HCT116 (cell line): ENCODE results near the gene TSPAN15. TPM values are rescaled to one million over a fixed set of nuclear protein-coding genes. Genes with fewer than 3 reads are reported as not detected.

ENCODE experiments used
- ATAC-seq: fragments of 200-7000 bp; cut with Tn5 transposase; 2 replicates; pipeline ENCODE4 v1.9.1; 2020; ENCODE audit warnings: mild to moderate bottlenecking, moderate library complexity
- BruUV-seq: library from RNA; stranded (reverse); fragments of 400-500 nt; replicated peaks from 2 replicates; lab custom pipeline; 2021; lab: Mats Ljungman, UMichigan
- CTCF ChIA-PET: fragments of 300-600 bp; sonication (Branson Sonifier 250); formaldehyde crosslinking; loops from one replicate; lab custom pipeline; 2021; ENCODE audit warnings: antibody characterized with exemption; lab: Charles Lee
- POLR2A ChIA-PET: fragments of 300-600, 350-600 bp; sonication (Branson Sonifier 250); formaldehyde crosslinking; loops from one replicate; lab custom pipeline; 2021; ENCODE audit warnings: antibody characterized with exemption; lab: Charles Lee
- RAD21 ChIA-PET, 2 experiments: fragments of 300-600 bp; sonication (Branson Sonifier 250); formaldehyde crosslinking; loops; one replicate each; lab custom pipeline; 2023; ENCODE audit warnings: low total read pairs in 2 of 2; ENCODE audit not compliant: uncharacterized antibody in 2 of 2, unreplicated experiment in 2 of 2, low non-redundant PET in 1 of 2; lab: Charles Lee
- DNase-seq: peaks from one replicate; pipeline ENCODE4 v3.0.0-alpha.2; 2010; ENCODE audit warnings: low read depth, low spot score
- H2AFZ ChIP-seq: fragments of 200-600 bp; shearing (Covaris generic), sonication (generic); 2 replicates; pipeline ENCODE4 v1.6.1; 2017; ENCODE audit warnings: low read depth, mixed run types, mixed read lengths, antibody characterized with exemption, low read length; ENCODE audit not compliant: poor library complexity, severe bottlenecking
- H3K27ac ChIP-seq: 2 replicates; pipeline ENCODE4 v1.5.1; 2012; ENCODE audit warnings: low read depth, low read length
- H3K27me3 ChIP-seq: fragments of 200-600 bp; sonication (generic); 2 replicates; pipeline ENCODE4 v1.6.1; 2016; ENCODE audit warnings: mixed run types, low read length, mixed read lengths; ENCODE audit not compliant: insufficient read depth
- H3K36me3 ChIP-seq, 2 experiments: fragments of 200-500 bp in 1 of 2; fragments of 200-600 bp in 1 of 2; sonication (Bioruptor generic) in 1 of 2; sonication (generic) in 1 of 2; 2 replicates each; pipeline versions ENCODE4 v1.5.1 to v1.6.1; 2014 to 2016; ENCODE audit warnings: low read length in 2 of 2, inconsistent platforms in 1 of 2, mixed read lengths in 1 of 2, mixed run types in 1 of 2; ENCODE audit not compliant: insufficient read depth in 2 of 2, control insufficient read depth in 1 of 2
- H3K4me1 ChIP-seq, 2 experiments: fragments of 200-600 bp in 1 of 2; sonication (generic) in 1 of 2; 2 replicates each; pipeline versions ENCODE4 v1.5.1 to v1.6.1; 2012 to 2017; ENCODE audit warnings: low read length in 2 of 2, inconsistent platforms in 1 of 2, mild to moderate bottlenecking in 1 of 2, mixed read lengths in 1 of 2, mixed run types in 1 of 2, moderate library complexity in 1 of 2; ENCODE audit not compliant: insufficient read depth in 2 of 2, control insufficient read depth in 1 of 2
- H3K4me2 ChIP-seq: fragments of 200-600 bp; sonication (generic); 2 replicates; pipeline ENCODE4 v1.6.1; 2017; ENCODE audit warnings: mixed run types, low read length, mixed read lengths
- H3K4me3 ChIP-seq, 2 experiments: fragments of 200-600 bp in 1 of 2; sonication (generic) in 1 of 2; replicated peaks in 1 of 2; 2 replicates each; pipeline ENCODE4 v1.5.1; 2011 to 2016; ENCODE audit warnings: low read length in 2 of 2, control low read depth in 1 of 2, low read depth in 1 of 2, mild to moderate bottlenecking in 1 of 2, mixed read lengths in 1 of 2, mixed run types in 1 of 2
- H3K79me2 ChIP-seq: fragments of 200-600 bp; sonication (generic); 2 replicates; pipeline ENCODE4 v1.6.1; 2017; ENCODE audit warnings: mild to moderate bottlenecking, mixed run types, low read length, moderate library complexity, mixed read lengths; ENCODE audit not compliant: insufficient read depth
- H3K9ac ChIP-seq: fragments of 200-600 bp; sonication (generic); 2 replicates; pipeline ENCODE4 v1.6.1; 2016; ENCODE audit warnings: low read length, mixed read lengths
- H3K9me2 ChIP-seq: fragments of 200-600 bp; sonication (generic), shearing (Covaris generic); 2 replicates; pipeline ENCODE4 v1.6.1; 2017; ENCODE audit warnings: mixed run types, mild to moderate bottlenecking, moderate library complexity; ENCODE audit not compliant: insufficient read depth
- H3K9me3 ChIP-seq, 2 experiments: fragments of 200-500 bp in 1 of 2; fragments of 200-600 bp in 1 of 2; sonication (Bioruptor generic) in 1 of 2; sonication (generic) in 1 of 2; 2 replicates each; pipeline ENCODE4 v1.6.1; 2014 to 2017; ENCODE audit warnings: low read length in 2 of 2, mixed read lengths in 2 of 2, inconsistent platforms in 1 of 2, low read depth in 1 of 2, mild to moderate bottlenecking in 1 of 2, mixed run types in 1 of 2, moderate library complexity in 1 of 2; ENCODE audit not compliant: control insufficient read depth in 1 of 2, insufficient read depth in 1 of 2
- H4K20me1 ChIP-seq: fragments of 200-600 bp; sonication (generic), shearing (Covaris generic); 2 replicates; pipeline ENCODE4 v1.6.1; 2017; ENCODE audit warnings: mixed run types, mild to moderate bottlenecking, moderate library complexity; ENCODE audit not compliant: insufficient read depth
- ATF3 ChIP-seq: IDR thresholded peaks from 2 replicates; pipeline ENCODE4 v1.6.1; 2012
- CEBPB ChIP-seq: IDR thresholded peaks from 2 replicates; pipeline ENCODE4 v1.6.1; 2012; ENCODE audit warnings: low read depth
- EGR1 ChIP-seq: IDR thresholded peaks from 2 replicates; pipeline ENCODE4 v1.6.1; 2012; ENCODE audit warnings: low read depth
- ELF1 ChIP-seq: IDR thresholded peaks from 2 replicates; pipeline ENCODE4 v1.6.1; 2012; ENCODE audit warnings: low read depth, borderline replicate concordance
- EZH2 ChIP-seq: fragments of 200-600 bp; sonication (generic); IDR thresholded peaks from 2 replicates; pipeline ENCODE4 v1.6.1; 2017; ENCODE audit warnings: antibody characterized with exemption, mixed run types
- EZH2phosphoT487 ChIP-seq: fragments of 200-600 bp; IDR thresholded peaks from 2 replicates; pipeline ENCODE4 v1.6.1; 2018; ENCODE audit warnings: antibody characterized with exemption, borderline replicate concordance
- JUND ChIP-seq: IDR thresholded peaks from 2 replicates; pipeline ENCODE4 v1.6.1; 2012
- POLR2AphosphoS5 ChIP-seq: IDR thresholded peaks from 2 replicates; pipeline ENCODE4 v1.6.1; 2011; ENCODE audit warnings: mild to moderate bottlenecking, low read depth, low read length, moderate library complexity
- REST ChIP-seq: IDR thresholded peaks from 2 replicates; pipeline ENCODE4 v1.6.1; 2012; ENCODE audit warnings: low read depth
- TCF7L2 ChIP-seq: IDR thresholded peaks from 2 replicates; pipeline ENCODE4 v1.7.0; 2011; ENCODE audit warnings: borderline replicate concordance, inconsistent platforms; ENCODE audit not compliant: insufficient read depth, insufficient read length; ENCODE audit errors: extremely low read depth
- YY1 ChIP-seq: IDR thresholded peaks from 2 replicates; pipeline ENCODE4 v1.6.1; 2011; ENCODE audit warnings: low read length, low read depth, moderate library complexity, mild to moderate bottlenecking; ENCODE audit not compliant: insufficient replicate concordance; ENCODE audit errors: extremely low read depth
- ZBTB33 ChIP-seq: IDR thresholded peaks from 2 replicates; pipeline ENCODE4 v1.6.1; 2011; ENCODE audit warnings: mild to moderate bottlenecking, low read length, moderate library complexity; ENCODE audit not compliant: insufficient replicate concordance; ENCODE audit errors: extremely low read depth
- ZFX ChIP-seq: fragments of 450-650 bp; IDR thresholded peaks from 2 replicates; pipeline ENCODE4 v1.6.1; 2017
- ZNF274 ChIP-seq: fragments of 200-500 bp; sonication (Bioruptor generic); IDR thresholded peaks from 2 replicates; pipeline ENCODE4 v1.6.1; 2014; ENCODE audit warnings: mild to moderate bottlenecking, low read depth, low read length, inconsistent platforms
- intact Hi-C: fragments of 100-400 bp; cut with micrococcal nuclease; formaldehyde crosslinking; loops from 2 replicates; pipeline ENCODE4 v1.10.0; 2022
- total RNA-seq: library from RNA; stranded (reverse); gene quantifications from one replicate; pipeline ENCODE4 v1.2.1, GENCODE V29; 2021; ENCODE audit not compliant: unreplicated experiment
- TF ChIP-seq, protein P1 (sequence below), 3 experiments: fragments of 200-600 bp in 1 of 3; sonication (generic) in 1 of 3; IDR thresholded peaks in 2 of 3; conservative IDR thresholded peaks in 1 of 3; 2 replicates each; pipeline ENCODE4 v1.5.1; 2012 to 2017; ENCODE audit warnings: low read depth in 2 of 3, low read length in 2 of 3, antibody characterized with exemption in 1 of 3, borderline replicate concordance in 1 of 3, control low read depth in 1 of 3, mild to moderate bottlenecking in 1 of 3, mixed read lengths in 1 of 3, mixed run types in 1 of 3, moderate library complexity in 1 of 3; ENCODE audit not compliant: insufficient read depth in 1 of 3
- TF ChIP-seq, protein P2 (sequence below): IDR thresholded peaks from 2 replicates; pipeline ENCODE4 v1.6.1; 2012

TSPAN15 gene
- total RNA-seq, 1 experiment from 2014 or later, result 16.0 TPM

DNA sequence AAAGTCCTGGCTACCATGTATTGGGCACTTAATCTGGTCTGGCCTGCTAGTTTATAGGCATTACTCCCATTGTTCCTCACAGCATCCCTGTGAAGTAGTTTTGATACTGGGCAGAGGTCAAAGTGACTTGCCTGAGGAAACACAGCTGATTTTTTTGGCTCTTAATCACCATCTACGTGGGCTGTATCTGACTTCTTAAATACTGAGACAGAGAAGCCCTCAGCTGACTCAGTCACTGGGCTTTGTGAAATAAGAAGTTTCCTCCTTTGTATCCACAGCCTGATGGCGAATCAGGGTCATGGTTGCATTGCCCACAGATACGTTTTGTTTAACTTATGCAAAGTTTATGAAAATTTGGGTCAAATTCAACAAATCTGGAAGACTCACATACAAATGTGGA is 47.7 kb upstream of the TSPAN15 start:
- intact Hi-C loops, result no loop called here
- H4K20me1 ChIP-seq, result no peaks in the 10 kb centered on the region
- H2AFZ ChIP-seq, result no peak overlapping the region
- TF ChIP-seq EZH2phosphoT487 (no peak), ATF3 (no peak), YY1 (no peak), ZBTB33 (no peak), ELF1 (no peak), POLR2AphosphoS5 (no peak), TCF7L2 (no peak), REST (no peak), CEBPB (no peak), JUND (no peak), ZFX (no peak), EZH2 (no peak), EGR1 (no peak), ZNF274 (no peak)
- TF ChIP-seq, protein P1, sequence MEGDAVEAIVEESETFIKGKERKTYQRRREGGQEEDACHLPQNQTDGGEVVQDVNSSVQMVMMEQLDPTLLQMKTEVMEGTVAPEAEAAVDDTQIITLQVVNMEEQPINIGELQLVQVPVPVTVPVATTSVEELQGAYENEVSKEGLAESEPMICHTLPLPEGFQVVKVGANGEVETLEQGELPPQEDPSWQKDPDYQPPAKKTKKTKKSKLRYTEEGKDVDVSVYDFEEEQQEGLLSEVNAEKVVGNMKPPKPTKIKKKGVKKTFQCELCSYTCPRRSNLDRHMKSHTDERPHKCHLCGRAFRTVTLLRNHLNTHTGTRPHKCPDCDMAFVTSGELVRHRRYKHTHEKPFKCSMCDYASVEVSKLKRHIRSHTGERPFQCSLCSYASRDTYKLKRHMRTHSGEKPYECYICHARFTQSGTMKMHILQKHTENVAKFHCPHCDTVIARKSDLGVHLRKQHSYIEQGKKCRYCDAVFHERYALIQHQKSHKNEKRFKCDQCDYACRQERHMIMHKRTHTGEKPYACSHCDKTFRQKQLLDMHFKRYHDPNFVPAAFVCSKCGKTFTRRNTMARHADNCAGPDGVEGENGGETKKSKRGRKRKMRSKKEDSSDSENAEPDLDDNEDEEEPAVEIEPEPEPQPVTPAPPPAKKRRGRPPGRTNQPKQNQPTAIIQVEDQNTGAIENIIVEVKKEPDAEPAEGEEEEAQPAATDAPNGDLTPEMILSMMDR (IDR thresholded peaks at IDR 0.05 in 2 of 3, conservative IDR thresholded peaks at IDR 0.05 in 1 of 3; ENCODE audit: borderline replicate concordance in 1 of 3, insufficient read depth in 1 of 3, low read depth in 2 of 3, low read length in 2 of 3), result no peak
- TF ChIP-seq, protein P2, sequence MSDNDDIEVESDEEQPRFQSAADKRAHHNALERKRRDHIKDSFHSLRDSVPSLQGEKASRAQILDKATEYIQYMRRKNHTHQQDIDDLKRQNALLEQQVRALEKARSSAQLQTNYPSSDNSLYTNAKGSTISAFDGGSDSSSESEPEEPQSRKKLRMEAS, result no peak
- no peak overlapping the region for H3K9ac ChIP-seq
- no peak overlapping the region for H3K4me3 ChIP-seq
- ChIA-PET POLR2A (no interaction called here), RAD21 (no interaction called here), CTCF (interaction anchor here (1.1 kb wide), 1 partner anchor 13 kb away, joined by 3 read pairs; no protein-coding TSS in a partner anchor)
- no peak for DNase-seq
- no peak overlapping the region for H3K4me2 ChIP-seq
- H3K4me1 ChIP-seq, result peaks cover 3 to 8% of the 10 kb centered on the region in 2 experiments; a peak in 3 of 4 replicates
- no peaks in the 10 kb centered on the region for H3K79me2 ChIP-seq
- H3K27ac ChIP-seq, result no peak overlapping the region
- H3K9me2 ChIP-seq, result no peaks in the 10 kb centered on the region
- no peaks in the 10 kb centered on the region; a peak in 1 of 4 replicates for H3K36me3 ChIP-seq
- BruUV-seq, result no TSS peak
- no peak for ATAC-seq
- H3K27me3 ChIP-seq, result no peaks in the 10 kb centered on the region
- no peaks in the 10 kb centered on the region for H3K9me3 ChIP-seq
